HCEC 1CT (cell line): ENCODE measurements around the gene DHRS7C.

Experiments
- DNase-seq: peaks from one replicate; pipeline ENCODE4 v3.0.0-alpha.2; 2017

The DHRS7C gene

DNA sequence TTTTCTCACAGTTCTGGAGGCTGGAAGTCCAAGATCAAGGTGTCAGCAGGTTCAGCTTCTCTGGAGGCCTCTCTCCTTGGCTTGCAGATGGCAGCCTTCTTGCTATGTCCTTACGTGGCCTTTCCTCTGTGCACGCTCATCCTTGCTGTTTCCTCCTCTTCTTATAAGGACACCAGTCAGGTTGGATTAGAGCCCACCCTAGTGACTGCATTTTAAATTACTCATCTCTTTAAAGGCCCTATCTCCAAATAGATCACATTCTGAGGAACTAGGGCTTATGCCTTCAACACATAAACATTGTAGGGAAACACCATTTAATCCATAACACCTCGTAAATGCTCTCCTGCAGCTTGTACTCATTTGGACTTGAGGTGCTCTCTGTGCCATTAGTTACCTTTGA lies 36.3 kb downstream of the DHRS7C start:
- DNase-seq: no peak

DNA sequence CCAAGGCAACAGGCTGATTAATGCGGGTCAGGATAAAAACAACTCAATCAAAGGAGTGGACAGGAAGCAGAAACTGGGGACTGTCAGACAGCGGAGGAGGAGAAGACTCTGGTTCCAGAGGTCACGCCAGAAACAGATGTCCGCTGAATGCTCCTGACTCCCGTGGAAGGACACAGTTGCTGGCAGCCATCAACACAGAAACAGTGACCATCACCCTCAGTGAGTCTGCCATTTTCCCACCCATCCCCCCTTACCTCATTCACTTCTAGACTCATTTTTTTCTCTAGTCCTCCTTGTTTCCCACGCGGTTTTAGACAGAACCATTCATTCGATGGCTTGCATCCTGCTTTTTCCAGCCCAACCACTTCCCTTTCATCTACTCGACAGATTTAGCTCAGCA lies 40.9 kb downstream of the DHRS7C start:
- no peak for DNase-seq

DNA sequence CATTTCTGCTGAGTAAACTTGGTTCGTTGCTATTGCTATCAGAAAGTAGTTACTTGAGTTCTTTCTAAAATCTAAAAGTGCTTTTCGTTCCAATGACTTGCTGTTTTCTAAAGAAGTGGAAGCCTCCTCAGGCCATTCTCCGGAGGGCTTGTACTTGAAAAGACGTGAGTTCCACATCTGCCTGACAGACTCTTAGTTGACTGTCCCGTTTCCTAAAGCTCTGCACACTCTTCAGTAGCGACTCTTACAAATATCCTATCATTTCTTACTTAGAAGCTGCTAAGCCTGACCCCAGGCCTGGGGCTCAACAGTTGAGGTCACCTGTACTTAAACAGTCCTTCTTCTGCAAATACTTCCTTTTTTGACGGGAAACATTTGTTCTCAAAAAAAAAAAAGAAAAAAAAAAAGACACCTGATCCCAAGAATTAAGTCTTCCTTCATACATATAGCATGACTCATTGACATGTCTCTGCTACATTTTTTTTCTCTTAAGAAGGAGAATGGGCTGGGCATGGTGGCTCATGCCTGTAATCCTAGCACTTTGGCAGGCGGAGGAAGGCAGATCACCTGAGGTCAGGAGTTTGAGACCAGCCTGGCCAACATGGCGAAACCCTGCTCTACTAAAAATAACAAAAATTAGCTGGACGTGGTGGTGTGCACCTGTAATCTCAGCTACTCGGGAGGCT lies 61.5 kb downstream of the DHRS7C start:
- DNase-seq: no peak

DNA sequence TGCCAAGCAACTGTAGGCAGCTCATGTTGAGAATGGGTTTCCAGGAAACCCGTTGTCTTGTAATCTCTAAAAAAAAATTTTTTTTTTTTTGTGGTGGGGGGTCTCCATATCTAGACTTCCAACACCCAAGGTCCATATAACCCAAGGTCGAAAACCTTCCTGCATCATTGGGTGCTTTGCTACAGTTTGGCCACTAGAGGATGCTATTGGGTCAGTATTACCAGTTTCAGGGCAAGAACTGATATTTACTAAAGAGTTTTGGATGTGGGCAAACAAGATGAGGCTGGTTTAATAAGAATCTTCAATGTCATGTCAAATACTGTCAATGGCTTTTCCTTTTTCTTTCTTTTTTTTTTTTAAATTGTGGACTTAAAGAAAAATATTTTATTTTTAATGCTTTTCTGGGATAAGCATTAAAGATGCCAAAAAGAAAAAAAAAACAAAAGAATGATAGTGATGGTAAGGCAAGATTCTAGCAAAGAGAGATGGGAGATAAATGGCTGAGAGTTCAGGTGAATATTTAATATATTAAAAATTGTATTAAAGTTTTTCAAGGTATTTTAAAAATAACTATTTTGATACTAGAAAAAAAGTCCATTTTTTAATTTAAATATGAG lies 62.2 kb downstream of the DHRS7C start:
- peak; percentile 27 for DNase-seq

DNA sequence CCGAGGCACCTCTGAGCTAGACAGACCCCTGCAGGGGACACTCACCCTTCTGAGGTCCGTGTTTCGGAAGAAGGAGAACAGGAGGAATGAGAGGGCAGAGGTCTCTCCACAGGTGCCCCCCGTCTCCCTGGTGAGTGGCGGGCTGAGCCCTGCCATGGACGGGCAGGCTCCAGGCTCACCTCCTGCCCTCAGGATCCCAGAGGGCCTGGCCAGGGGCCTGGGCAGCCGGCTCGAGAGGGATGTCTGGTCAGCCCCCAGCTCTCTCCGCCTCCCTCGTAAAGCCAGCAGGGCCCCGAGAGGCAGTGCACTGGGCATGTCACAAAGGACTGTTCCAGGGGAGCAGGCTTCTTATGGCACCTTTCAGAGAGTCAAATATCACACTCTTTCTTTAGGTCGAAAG lies 62.8 kb downstream of the DHRS7C start:
- no peak for DNase-seq

DNA sequence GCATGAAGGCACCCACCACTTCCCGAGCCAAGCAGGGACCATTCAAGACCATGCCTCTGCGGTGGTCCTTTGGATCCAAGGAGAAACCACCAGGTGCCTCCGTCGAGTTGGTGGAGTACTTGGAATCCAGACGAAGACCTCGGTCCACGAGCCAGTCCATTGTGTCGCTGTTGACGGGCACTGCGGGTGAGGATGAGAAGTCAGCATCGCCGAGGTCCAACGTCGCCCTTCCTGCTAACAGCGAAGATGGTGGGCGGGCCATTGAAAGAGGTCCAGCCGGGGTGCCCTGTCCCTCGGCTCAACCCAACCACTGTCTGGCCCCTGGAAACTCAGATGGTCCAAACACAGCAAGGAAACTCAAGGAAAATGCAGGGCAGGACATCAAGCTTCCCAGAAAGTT lies 63.4 kb downstream of the DHRS7C start:
- no peak for DNase-seq

DNA sequence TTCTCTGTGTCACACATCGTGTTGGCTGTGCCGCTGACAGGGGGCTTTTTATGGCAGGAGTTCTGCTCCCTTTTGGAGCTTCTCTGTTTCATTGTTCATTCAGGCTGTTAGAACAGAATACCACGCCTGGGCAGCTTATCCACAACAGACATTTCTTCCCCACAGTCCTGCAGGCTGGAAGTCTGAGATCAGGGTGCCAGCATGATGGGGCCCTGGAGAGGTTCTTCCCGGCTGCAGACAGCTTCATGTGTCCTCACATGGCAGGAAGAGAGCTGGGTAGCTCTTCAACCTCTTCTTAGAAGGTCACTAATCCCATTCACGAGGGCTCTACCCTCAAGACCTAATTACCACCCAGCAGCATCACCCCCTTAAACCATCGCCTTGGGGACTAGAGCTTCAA lies 65.1 kb downstream of the DHRS7C start:
- DNase-seq: no peak

DNA sequence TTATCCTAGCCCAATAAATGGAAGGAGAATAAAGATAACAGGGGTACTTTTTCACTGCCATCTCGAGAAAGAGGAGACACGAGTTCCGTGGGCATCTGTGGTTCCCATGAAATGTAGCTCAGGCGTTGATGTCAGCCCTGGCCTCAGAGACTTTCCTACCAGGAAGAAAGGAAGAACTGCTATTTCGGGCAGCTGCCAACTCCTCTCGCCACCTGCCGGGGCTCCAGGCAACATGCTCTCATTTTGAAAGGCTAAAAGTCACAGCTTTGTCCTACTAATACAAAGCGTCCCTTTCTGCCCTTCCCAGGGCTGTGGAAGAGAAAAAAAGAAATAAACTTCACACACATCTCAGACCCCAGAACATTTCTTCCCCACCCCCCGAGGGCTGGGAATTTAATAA lies 65.8 kb downstream of the DHRS7C start:
- no peak for DNase-seq
